Ectodermal cell (in vitro differentiated cells): ENCODE measurements around the gene MKNK2.
"Not testable (repeated sequence)": the region's sequence is repeated elsewhere in the genome, so short reads cannot be mapped to it uniquely, and the experiment has no call there.

Source experiments
- H3K27ac ChIP-seq: 2 replicates; pipeline ENCODE4 v1.7.0; 2013; ENCODE audit warnings: mild to moderate bottlenecking, low read depth, low read length; ENCODE audit not compliant: insufficient read depth, poor library complexity, severe bottlenecking
- H3K27me3 ChIP-seq: 2 replicates; pipeline ENCODE4 v1.7.0; 2013; ENCODE audit warnings: mild to moderate bottlenecking, low read length; ENCODE audit not compliant: insufficient read depth, control insufficient read depth, poor library complexity, severe bottlenecking
- H3K36me3 ChIP-seq: one replicate; pipeline ENCODE4 v1.7.0; 2013; ENCODE audit warnings: low read length; ENCODE audit not compliant: control insufficient read depth, insufficient read depth
- H3K4me1 ChIP-seq: one replicate; pipeline ENCODE4 v1.7.0; 2013; ENCODE audit warnings: low read length; ENCODE audit not compliant: control insufficient read depth, insufficient read depth
- H3K4me3 ChIP-seq: 2 replicates; pipeline ENCODE4 v1.7.0; 2013; ENCODE audit warnings: low read depth, low read length, control low read depth; ENCODE audit not compliant: insufficient read depth
- H3K9me3 ChIP-seq: 2 replicates; pipeline ENCODE4 v1.7.0; 2013; ENCODE audit warnings: mild to moderate bottlenecking, low read length, moderate library complexity; ENCODE audit not compliant: control insufficient read depth
- WGBS, 2 experiments: methylation state at CpG; one replicate each; pipeline ENCODE4 v1.1.7; 2013; ENCODE audit warnings: missing lambda C conversion rate in 2 of 2; 5-methylcytosine and 5-hydroxymethylcytosine counted together

The MKNK2 gene

GRCh38 chr19:2034729-2035589 lies 16.1 kb downstream of the MKNK2 start:
- H3K36me3 ChIP-seq: peaks cover 9% of the 10 kb centered on the region
- WGBS, 2 experiments: 75 to 76% methylated on average over 34 of the region's 34 CpGs
- no peaks in the 10 kb centered on the region for H3K27me3 ChIP-seq
- no peak overlapping the region for H3K27ac ChIP-seq
- H3K9me3 ChIP-seq: no peaks in the 10 kb centered on the region
- no peak overlapping the region for H3K4me3 ChIP-seq
- peaks cover 10% of the 10 kb centered on the region for H3K4me1 ChIP-seq

GRCh38 chr19:2034253-2034652 lies 16.8 kb downstream of the MKNK2 start:
- peaks cover 10% of the 10 kb centered on the region for H3K4me1 ChIP-seq
- not testable (repeated sequence) for H3K27ac ChIP-seq, H3K27me3 ChIP-seq, H3K9me3 ChIP-seq, H3K4me3 ChIP-seq, H3K36me3 ChIP-seq
- WGBS, 2 experiments: 93 to 97% methylated on average over 15 of the region's 15 CpGs

GRCh38 chr19:2033825-2034159 lies 17.3 kb downstream of the MKNK2 start:
- H3K4me1 ChIP-seq: peaks cover 10% of the 10 kb centered on the region
- WGBS, 2 experiments: 80 to 81% methylated on average over 9 of the region's 9 CpGs
- H3K27ac ChIP-seq: no peak overlapping the region
- H3K4me3 ChIP-seq: no peak overlapping the region
- H3K36me3 ChIP-seq: peaks cover 7% of the 10 kb centered on the region
- H3K9me3 ChIP-seq: no peaks in the 10 kb centered on the region
- no peaks in the 10 kb centered on the region for H3K27me3 ChIP-seq

GRCh38 chr19:2033115-2033824 lies 17.8 kb downstream of the MKNK2 start:
- Histone ChIP-seq H3K27ac (no peak overlapping the region), H3K4me1 (peaks cover 10% of the 10 kb centered on the region), H3K4me3 (no peak overlapping the region), H3K36me3 (peaks cover 1% of the 10 kb centered on the region), H3K27me3 (no peaks in the 10 kb centered on the region), H3K9me3 (no peaks in the 10 kb centered on the region)
- 92 to 94% methylated on average over 6 of the region's 6 CpGs for WGBS, 2 experiments

- no peaks in the 10 kb centered on the region for H3K36me3 ChIP-seq
- H3K4me1 ChIP-seq: peaks cover 10% of the 10 kb centered on the region
- WGBS, 2 experiments: 51 to 54% methylated on average over 19 of the region's 19 CpGs
- no peaks in the 10 kb centered on the region for H3K9me3 ChIP-seq
- no peak overlapping the region for H3K27ac ChIP-seq
- no peak overlapping the region for H3K4me3 ChIP-seq
- H3K27me3 ChIP-seq: no peaks in the 10 kb centered on the region
These were observed 18.6 kb downstream of the MKNK2 start for GRCh38 chr19:2032296-2032941.

GRCh38 chr19:2027361-2027760 lies 23.7 kb downstream of the MKNK2 start:
- Histone ChIP-seq H3K4me3 (no peak overlapping the region), H3K9me3 (no peaks in the 10 kb centered on the region), H3K27me3 (no peaks in the 10 kb centered on the region), H3K27ac (no peak overlapping the region), H3K4me1 (peaks cover 6% of the 10 kb centered on the region), H3K36me3 (no peaks in the 10 kb centered on the region)
- 90 to 91% methylated on average over 9 of the region's 9 CpGs for WGBS, 2 experiments

- H3K9me3 ChIP-seq: no peaks in the 10 kb centered on the region
- no peaks in the 10 kb centered on the region for H3K27me3 ChIP-seq
- H3K4me3 ChIP-seq: no peak overlapping the region
- 93 to 95% methylated on average over 10 of the region's 10 CpGs for WGBS, 2 experiments
- H3K4me1 ChIP-seq: no peaks in the 10 kb centered on the region
- no peaks in the 10 kb centered on the region for H3K36me3 ChIP-seq
- H3K27ac ChIP-seq: no peak overlapping the region
These were observed 24.3 kb downstream of the MKNK2 start for GRCh38 chr19:2026770-2027169.

GRCh38 chr19:2022289-2022688 lies 28.8 kb downstream of the MKNK2 start:
- no peaks in the 10 kb centered on the region for H3K36me3 ChIP-seq
- no peaks in the 10 kb centered on the region for H3K4me1 ChIP-seq
- H3K9me3 ChIP-seq: no peaks in the 10 kb centered on the region
- WGBS, 2 experiments: 95 to 98% methylated on average over 2 of the region's 2 CpGs
- H3K27me3 ChIP-seq: no peaks in the 10 kb centered on the region
- no peak overlapping the region for H3K4me3 ChIP-seq
- no peak overlapping the region for H3K27ac ChIP-seq

- H3K27me3 ChIP-seq: no peaks in the 10 kb centered on the region
- 77 to 80% methylated on average over 3 of the region's 4 CpGs for WGBS, 2 experiments
These were observed 29.4 kb downstream of the MKNK2 start for GRCh38 chr19:2021453-2022140.

GRCh38 chr19:2018752-2019151 lies 32.3 kb downstream of the MKNK2 start:
- Histone ChIP-seq H3K9me3 (peaks cover 2% of the 10 kb centered on the region), H3K4me1 (peaks cover 11% of the 10 kb centered on the region), H3K36me3 (no peaks in the 10 kb centered on the region), H3K27ac (no peak overlapping the region), H3K27me3 (no peaks in the 10 kb centered on the region), H3K4me3 (no peak overlapping the region)
- 92 to 94% methylated on average over 12 of the region's 13 CpGs for WGBS, 2 experiments

More at GRCh38 chr19:2021453-2022140, 29.4 kb downstream of the MKNK2 start:
- Histone ChIP-seq H3K4me3 (no peak overlapping the region), H3K4me1 (no peaks in the 10 kb centered on the region), H3K36me3 (no peaks in the 10 kb centered on the region), H3K27ac (no peak overlapping the region), H3K9me3 (no peaks in the 10 kb centered on the region)
